ENCODE results near the gene GYS1.

The GYS1 gene

DNA sequence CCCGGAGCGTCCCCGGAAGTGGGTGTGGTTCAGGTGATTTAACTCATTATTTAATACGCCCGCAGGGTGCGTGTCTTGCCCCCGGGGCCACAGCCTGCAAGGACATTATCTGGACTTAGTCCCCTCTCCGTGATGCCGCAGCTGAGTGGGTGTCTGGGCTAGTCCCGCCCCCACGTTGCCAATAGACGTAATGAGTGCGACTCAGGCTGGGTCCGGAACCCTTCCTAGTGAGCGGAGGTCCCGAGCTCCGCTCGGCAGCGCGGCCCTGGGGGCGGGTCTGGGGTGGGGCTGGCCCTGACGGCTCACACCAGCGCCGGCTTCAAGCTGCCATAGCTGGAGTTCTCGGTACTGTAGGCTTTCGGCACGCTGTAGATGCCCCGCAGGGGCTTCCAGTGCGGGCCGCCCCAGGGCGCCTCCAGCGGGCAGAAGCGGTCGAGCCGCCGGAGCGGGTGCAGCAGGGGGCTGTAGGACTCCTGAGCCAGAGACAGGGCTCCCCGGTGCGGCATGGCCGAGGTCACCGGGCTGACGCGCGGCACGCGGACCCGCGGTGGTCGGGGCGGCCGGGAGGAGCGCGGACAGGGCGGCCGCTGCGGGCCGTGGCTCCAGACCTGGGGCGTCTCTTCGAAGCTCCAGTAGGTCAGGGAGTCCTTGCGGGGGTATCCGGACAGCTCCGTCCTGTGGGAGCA, 24.7 kb upstream of the GYS1 start:
- DNase-seq: peak; percentile 49 to 59

DNA sequence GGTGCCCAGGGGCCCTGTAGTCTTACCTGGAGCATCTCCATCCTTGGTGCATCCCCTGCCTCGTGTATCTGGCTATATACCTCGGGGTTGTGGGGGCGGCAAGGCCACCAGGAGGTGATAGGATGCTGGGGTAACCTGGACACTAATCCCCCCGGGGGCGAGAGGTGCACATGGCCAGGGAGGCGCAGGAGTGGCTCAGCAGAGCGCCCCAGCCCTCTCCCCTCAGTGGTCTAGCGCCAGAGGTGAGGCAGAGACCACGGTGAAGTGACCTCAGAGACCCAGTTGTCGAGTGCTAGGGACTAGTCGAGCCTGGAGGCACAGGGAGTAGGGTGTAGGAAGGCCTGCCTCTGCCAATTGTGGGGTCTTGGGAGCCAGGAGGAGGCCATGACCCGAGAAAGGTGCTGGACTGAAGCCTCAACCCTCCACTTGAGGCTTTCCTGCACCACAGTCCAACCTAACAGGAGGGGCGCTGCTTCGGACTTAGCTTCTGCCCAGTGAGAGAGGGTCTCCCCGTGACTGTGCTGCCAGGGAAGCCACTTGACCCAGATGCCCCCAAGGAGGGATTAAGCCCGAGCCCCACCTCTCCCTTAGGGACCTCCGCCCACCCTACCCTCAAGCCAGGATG, 24.0 kb upstream of the GYS1 start, which contains the start of gene LHB:
TSS of gene LHB (minus strand) at position 51 of the 625 bp plus-strand sequence. CDS start at position 41, 10 bp downstream.
- no peak for DNase-seq

DNA sequence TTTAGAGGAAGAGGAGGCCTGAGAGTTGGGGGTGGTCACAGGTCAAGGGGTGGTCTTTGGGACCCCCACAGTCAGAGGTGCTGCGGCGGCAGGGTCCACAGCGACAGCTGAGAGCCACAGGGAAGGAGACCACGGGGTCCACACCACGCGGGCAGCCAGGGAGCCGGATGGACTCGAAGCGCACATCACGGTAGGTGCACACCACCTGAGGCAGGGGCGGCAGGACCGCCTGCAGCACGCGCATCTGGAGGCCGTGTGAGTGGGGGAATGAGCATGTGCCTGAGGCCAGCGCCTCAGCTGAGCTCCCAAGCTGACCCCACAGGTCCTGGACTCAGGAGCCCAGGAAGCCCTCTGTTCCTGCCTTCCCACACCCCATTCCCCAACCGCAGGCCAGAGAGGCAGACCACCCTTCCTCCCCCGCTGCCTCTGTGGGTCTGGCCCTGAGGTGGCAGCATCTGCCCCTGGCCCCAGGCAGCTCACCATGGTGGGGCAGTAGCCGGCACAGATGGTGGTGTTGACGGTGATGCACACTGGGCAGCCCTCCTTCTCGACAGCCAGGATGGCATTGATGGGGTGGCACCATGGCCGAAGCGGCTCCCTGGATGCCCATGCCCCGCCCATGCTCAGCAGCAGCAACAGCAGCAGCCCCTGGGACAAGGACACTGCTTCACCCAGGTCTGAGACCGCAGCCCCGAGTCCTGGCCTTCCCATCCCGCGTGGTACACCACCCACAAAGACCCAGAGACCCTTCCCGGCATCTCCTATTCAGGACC, 23.1 kb upstream of the GYS1 start:
- no peak for DNase-seq

DNA sequence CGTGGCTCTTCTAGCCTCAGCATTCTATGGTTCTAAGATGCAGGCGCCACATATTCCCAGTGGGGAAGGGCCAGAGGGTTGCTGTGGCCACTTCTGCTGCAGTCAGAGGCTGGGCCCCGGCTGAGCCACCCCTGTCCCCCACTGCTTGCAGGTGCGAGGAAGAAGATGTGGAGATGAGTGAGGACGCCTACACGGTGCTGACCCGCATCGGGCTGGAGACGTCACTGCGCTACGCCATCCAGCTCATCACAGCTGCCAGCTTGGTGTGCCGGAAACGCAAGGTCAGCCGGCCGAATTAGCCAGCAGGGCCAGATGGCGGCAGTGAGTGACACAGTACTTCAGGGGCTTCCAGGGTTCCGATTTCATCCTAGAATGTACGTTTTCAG, 21.8 kb upstream of the GYS1 start:
- no peak for DNase-seq

DNA sequence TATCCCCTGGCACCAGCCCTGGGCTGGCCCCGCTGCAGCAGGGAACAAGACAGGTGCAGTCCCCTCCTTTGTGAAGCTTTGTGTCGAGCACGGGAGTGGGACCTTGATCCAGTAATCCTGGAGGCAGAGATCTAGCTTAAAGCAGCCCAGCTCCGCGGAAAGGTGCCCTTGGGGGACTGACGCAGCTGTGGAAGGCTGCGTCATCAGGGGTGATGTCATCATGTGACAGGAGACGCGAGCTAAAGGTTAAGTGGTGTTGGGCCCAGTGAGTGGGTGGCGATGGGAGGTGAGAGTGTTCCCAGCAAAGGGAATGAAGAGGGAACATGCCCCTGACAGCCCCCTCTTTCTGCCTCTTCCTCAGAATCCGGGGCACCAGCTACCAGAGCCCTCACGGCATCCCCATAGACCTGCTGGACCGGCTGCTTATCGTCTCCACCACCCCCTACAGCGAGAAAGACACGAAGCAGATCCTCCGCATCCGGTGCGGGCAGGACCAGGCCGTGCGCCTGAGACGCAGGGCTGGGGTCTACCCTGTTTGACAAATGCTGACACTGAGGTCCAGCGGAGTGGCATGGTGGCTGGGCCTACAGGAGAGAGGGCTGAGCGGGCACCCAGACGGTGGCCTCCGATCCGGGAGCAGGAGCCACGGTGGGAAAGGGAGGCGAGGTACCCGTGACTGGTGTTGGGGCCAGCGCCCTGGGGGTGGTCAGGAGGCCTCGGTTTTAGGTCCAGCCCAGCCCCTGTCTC, 21.2 kb upstream of the GYS1 start:
- no peak for DNase-seq

DNA sequence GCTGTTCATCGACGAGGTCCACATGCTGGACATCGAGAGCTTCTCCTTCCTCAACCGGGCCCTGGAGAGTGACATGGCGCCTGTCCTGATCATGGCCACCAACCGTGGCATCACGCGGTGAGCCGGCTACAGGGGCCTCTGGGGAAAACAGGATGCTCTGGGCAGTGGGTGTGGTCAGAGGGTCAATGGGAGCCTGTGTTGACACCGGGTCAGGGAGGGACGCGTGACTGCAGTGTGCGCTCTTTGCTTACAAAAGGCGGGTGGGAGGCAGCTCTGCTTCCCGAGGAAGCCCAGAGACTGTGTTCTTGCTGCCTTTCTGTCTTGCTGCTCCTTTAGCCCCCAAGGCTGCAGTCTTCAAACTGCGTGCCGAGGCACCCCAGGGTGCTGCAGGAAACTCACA, 18.1 kb upstream of the GYS1 start:
- DNase-seq: no peak

DNA sequence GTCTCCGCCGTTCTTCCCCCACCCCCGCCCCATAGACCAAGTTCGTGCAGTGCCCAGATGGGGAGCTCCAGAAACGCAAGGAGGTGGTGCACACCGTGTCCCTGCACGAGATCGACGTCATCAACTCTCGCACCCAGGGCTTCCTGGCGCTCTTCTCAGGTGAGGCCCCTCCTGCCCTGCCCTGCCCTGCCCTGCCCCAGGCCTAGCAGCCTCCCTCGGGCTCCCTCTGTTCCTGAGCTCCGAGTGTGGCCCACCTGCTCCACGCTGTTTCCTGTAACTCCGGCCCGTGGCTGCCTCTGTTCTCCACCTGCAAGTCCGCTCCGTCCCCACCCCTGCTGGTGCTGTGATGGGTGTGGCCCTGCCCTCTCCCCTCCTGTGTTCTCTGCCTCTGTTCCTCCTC, 17.3 kb upstream of the GYS1 start:
- DNase-seq: no peak

DNA sequence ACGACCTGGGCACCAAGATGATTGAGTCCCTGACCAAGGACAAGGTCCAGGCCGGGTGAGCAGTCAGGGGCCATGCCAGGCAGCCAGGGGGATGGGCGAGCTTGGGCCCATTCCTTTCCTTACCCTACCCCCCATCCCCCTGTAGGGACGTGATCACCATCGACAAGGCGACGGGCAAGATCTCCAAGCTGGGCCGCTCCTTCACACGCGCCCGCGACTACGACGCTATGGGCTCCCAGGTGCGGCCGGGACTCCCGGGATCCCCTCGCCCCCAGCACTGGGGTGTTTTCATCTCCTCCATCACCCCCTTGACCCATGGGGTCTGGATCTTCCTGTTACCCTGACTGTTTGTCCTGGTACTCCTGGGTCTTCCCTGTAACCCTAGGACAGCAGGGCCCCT, 16.7 kb upstream of the GYS1 start:
- no peak for DNase-seq

DNA sequence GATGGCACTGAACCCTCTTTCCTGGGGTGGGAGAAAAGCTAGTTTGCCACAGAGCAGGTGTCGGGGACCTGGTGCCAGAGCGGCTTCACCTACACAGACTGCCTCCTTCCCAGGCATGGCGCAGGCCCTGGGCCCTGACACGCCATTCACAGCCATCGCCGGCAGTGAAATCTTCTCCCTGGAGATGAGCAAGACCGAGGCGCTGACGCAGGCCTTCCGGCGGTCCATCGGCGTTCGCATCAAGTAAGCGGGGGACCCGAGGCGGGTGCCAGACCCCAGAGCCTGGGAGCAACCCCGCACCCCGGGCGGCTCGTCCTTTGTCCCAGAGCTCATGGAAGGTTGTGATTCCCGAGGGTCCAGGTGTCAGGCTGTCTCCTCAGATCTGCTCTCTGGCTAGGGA, 13.8 kb upstream of the GYS1 start:
- DNase-seq: no peak

DNA sequence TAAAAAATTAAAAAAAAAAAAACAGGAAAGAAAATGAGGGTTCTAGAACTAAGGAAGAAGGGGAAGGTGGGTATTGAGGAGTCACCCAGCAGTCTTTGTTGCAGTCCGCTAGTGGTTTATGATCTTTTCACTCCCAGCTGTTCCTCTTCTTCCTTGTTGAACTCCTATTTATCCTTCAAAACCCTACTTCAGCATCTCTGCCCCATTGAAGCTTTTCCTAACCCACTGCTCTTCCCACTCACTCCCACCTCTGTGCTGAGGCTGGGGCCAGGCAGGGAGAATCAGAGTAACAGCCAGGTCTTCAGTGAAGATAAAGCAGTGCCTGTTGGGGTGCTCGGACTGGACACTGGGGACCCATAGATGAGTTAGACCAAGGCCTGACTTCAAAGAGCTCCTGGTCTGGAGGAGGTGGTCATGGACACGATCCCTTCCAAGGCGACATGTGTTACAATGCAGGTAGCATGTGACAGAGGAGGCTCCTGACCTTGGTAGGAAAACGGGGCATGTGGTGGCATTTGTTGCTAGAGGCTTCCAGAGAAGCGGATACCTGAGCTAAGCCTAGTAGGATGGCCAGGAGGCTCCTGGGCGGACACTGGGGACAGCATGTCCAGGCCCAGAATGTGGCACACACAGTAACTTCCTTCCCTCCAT, 12.0 kb upstream of the GYS1 start:
- DNase-seq: no peak

DNA sequence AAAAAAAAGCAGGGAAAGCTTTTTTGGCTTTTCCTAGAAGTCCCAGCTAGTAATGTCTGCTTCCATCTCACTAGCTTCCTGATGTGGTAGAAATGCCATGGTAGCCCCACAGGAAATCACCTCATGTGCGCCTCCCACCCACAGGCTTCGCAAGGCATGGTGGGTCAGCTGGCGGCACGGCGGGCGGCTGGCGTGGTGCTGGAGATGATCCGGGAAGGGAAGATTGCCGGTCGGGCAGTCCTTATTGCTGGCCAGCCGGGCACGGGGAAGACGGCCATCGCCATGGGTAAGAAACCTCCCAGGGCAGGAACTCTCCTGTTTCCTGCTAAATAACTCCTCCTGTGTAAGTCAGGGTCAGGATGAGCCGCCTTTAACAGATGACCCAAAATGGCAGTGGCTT, 11.0 kb upstream of the GYS1 start:
- no peak for DNase-seq

DNA sequence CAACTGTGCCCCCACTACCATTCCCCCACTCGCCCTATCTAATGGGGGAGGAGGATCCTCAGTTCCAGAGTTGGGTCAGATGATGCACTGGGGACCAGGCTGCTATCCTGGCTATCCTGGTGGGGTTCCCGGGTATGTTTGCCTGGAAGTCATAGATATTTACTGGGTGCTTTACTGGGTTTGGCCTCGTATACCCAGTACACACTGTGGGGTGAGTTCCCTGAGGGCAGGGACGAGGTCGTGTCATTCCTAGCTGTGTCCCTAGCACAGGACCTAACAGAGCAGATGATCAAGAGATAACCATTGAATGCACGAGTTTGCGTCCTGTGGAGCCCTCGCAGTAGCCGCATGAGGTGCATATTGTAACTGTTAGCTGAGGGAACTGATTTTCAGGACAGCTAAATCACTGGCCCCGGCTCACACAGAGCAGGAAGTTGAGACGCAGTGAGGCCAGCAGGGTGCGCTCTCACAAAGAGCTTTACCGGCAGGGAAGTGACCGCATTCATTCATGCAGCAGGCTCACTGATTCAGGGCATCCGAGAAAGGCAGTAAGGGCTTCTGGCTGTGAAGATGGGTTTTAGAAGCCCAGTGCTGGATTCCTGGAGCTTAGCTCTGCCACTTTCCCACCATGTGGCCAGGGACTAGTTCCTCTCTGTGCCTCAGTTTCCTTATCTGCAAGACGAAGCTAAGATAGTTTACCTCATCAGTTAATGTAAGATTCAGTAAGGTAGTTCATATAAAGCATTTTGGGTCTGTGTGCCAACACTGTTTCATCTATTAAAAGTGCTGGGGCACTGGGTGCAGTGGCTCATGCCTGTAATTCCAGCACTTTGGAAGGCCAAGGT, 6.6 kb upstream of the GYS1 start:
- DNase-seq: peak; percentile 54 to 56

DNA sequence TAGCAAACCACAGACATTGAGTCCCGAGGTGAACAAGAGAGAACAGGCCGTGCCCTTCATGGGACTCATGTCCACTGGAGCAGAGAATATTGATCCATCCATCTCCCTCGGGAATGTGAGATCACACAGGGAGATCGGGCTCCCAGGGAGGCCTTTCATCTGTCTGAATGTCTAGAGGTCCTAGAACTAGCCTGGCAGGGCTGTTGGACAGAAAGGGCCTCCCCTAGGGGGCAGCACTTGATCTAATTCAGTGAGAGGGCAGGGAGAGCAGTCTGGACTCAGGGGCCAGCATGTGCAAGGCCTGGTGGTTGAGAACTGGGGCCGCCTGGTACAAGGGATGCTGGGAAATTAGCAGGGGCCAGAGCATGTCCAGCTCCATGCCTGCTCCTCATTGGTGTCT, 4.9 kb upstream of the GYS1 start:
- DNase-seq: peak; percentile 21 to 48

DNA sequence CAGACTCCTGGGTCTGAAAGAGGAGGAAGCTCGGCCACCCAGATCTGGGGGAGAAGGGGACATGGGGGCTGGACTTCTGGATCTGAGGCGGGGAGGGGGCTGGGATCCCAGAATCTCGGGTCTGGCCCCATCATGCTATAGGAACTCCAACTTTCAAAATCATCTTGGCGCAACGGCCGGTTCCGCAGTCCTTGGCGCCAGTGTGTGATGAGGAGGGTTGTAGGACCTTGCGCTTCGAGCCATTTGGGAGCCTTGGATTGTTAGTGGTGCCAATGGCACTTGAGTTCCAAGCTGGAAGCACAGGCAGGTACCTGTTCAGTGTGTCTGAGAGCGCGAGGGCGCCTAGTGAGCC, 902 bp upstream of the GYS1 start:
- DNase-seq: no peak

DNA sequence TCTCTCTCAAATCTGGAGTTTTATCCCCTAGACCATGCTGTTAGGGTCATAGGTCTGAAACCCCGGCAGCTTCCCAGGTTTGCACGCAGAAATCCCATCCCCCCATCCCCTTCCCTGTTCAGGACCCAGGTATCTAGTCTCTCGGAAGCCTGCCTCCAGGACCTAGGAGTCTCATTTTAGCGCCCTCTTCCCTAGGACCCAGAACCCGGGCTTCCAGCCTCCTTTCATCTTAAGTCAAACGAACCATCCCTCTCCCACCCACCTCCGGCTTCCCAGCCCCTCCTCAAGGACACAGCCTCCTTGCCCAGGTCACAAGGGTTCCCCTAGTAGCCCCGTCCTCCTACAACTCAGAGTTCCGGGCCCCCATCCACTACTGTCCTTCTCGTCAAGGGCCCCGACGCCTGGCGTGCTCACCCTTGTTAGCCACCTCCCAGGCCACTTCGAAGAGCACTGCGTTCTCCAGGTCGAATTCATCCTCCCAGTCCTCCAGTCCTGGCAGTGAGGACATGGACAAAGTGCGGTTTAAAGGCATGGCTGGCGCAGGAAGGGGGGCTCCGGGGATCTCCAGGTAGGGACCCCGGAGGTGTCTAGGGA, 431 bp downstream of the GYS1 start:
- DNase-seq: no peak

DNA sequence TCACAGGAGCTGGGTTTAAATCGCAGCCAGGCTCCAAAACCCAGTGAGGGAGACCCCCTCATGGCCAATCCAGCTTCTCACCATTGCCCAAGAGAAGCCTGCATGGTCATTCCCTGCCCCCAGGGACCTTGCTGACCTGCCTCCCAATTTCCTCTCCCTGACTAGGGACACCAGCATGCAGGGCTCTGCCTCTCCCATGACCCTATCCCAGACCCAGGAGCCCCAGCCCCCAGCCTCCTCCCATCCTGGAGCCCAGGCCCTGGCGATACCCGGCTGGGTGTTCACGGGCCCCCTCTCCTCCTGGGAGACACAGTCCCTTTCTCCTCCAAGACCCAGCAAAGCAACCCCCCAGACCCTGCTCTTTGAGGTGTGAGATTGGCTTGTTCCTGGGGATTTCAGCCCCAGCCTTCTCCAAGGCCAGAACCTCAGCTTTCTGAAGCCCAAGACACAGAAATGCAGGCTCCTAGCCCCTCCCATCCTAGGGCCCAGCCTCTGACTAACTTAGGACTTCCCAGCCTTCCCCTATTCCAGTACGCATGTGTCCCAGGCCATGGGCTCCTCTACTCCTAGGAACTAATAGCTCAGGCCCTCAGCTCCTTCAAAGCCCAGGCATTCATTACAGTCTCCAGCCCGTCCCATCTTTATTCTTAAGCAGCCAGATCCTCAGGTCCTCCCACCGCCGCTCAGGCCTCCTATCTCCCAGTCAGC, 1.1 kb downstream of the GYS1 start:
- no peak for DNase-seq

DNA sequence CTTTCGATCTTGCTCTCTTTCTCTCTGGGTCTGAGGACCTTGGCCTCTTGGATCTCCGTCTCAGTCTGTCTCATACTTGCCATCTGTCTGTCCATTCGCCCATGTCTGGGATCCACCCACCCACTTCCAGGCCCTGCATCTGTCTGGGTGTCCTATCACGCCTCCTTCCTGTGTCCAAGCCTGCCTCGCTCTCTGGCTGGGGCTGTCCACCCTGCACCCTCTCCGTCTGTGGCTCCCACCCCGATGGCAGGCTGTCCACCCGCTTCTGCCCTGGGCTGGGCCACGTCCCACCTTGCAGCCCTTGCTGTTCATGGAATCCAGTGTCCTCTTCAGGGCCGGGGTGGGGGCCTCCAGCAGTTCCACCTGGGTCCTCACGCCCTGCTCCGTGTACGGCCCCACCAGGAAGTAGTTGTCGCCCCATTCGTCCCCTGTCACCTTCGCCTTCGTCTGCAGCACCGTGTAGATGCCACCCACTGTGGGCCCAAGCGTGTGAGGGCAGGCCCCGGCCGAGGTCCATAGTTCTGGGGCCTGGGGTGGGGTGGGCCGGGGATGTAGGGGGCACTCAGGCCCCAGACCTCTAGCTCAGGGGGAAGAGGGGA, 2.0 kb downstream of the GYS1 start:
- no peak for DNase-seq

DNA sequence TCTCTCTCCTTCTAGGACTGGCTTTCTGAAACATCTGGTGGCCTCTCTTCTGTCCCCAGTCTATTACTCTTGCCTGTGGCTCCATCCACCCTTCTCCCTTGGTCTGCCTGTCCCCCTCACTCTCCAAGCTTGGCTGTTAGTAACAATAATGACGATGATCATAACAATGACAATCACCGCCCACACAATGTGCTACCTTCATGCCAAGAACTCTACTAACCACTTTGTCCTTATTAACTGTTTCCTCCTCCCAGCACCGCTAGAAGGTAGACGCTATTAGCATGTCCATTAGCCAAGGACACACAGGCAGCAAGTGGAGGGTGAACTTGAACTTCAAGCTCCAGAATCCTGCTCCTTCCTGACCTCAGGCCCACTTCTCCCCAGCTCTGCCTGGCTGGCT, 2.7 kb downstream of the GYS1 start:
- DNase-seq: no peak

DNA sequence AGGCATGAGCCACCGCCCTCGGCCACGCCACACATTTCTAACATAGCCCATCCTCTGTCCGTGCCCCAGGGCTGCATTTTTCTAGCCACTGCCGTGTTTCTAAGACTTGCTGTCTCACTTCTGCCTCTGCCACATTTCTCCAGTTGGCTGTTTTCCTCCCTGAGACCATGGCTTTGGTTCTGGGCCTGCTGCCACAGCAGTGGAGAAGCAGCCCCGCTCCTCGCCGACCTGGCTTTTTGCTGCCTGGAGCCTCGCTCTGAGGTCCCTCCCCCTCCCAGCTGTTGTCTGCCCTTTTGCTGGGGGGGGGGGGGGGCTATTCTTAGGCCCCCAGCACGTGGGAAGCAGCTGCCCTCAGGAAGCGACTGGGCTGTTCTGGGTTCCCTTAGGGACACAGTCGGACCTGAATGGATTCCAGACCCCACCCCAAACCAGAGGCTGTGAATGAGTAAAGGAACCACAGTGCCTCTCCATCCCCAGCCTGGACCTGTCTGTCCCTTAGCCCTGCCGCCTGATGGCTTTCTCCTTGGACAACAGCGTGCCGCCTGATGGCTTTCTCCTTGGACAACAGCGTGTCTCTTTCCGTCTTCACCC, 3.3 kb downstream of the GYS1 start:
- DNase-seq: no peak

DNA sequence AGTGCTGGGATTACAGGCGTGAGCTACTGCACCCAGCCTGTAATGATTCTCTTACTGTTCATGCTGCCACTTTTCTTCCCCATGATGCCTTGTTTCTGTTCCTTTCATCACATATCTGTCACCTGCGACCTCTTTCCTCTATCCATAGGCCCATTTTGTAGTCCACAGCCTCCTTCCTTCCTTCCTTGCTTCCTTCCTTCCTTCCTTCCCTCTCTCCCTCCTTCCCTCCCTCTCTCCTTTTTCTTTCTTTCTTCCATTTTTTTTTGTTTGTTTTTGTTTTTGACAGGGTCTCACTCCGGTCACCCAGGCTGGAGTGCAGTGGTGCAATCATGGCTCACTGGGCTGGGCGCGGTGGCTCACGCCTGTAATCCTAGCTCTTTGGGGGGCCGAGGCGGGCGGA, 4.2 kb downstream of the GYS1 start:
- no peak for DNase-seq

Measured in stimulated activated CD4-positive, alpha-beta T cell treated with anti-CD3 and anti-CD28 coated beads, Interleukin-4, amount 100 ng/mL, for 4 hours (primary cell).